Measurements from ENCODE around the gene HAUS8. TPM values are rescaled to one million over a fixed set of nuclear protein-coding genes. Genes with fewer than 3 reads are reported as not detected.

HAUS8 gene
- total RNA-seq, 4 donors from 2014 or later = 3.3 to 6.5 (median 4.8) TPM

- TF ChIP-seq CTCF (IDR thresholded peaks at IDR 0.05; ENCODE audit: low read depth) = no peak
These were observed 53.3 kb downstream of the HAUS8 start for GRCh38 chr19:17021793-17022590.

- TF ChIP-seq CTCF (IDR thresholded peaks at IDR 0.05; ENCODE audit: low read depth) = no peak
These were observed 53.9 kb downstream of the HAUS8 start for GRCh38 chr19:17021328-17021727.

- TF ChIP-seq CTCF (IDR thresholded peaks at IDR 0.05; ENCODE audit: low read depth) = no peak
These were observed 54.4 kb downstream of the HAUS8 start for GRCh38 chr19:17020823-17021222.

GRCh38 chr19:17020385-17020784, 54.9 kb downstream of the HAUS8 start:
- TF ChIP-seq CTCF (IDR thresholded peaks at IDR 0.05; ENCODE audit: low read depth) = no peak

GRCh38 chr19:17011485-17011884, 63.8 kb downstream of the HAUS8 start:
- no peak for TF ChIP-seq CTCF (IDR thresholded peaks at IDR 0.05; ENCODE audit: low read depth)

- no peak for TF ChIP-seq CTCF (IDR thresholded peaks at IDR 0.05; ENCODE audit: low read depth)
These were observed 68.7 kb downstream of the HAUS8 start for GRCh38 chr19:17006579-17006978.

GRCh38 chr19:17005000-17005399, 70.3 kb downstream of the HAUS8 start:
- no peak for TF ChIP-seq CTCF (IDR thresholded peaks at IDR 0.05; ENCODE audit: low read depth)

Measured in subcutaneous adipose tissue (tissue), 4 donors.